CD4-positive, alpha-beta T cell (primary cell): ENCODE measurements around the gene MRPL43. TPM values are rescaled to one million over a fixed set of nuclear protein-coding genes. Genes with fewer than 3 reads are reported as not detected.

Experiments
- ATAC-seq: fragments of 200-7000 bp; cut with Tn5 transposase; one replicate; pipeline ENCODE4 v1.10.0; 2022; ENCODE audit warnings: mild to moderate bottlenecking; ENCODE audit not compliant: poor library complexity
- CTCF ChIA-PET: fragments of 350-600 bp; sonication (Branson Sonifier 250); formaldehyde crosslinking; loops from one replicate; lab custom pipeline; 2021; ENCODE audit warnings: antibody characterized with exemption, inconsistent platforms; lab: Charles Lee
- POLR2A ChIA-PET: fragments of 350-600 bp; sonication (Branson Sonifier 250); formaldehyde crosslinking; loops from one replicate; lab custom pipeline; 2021; ENCODE audit warnings: antibody characterized with exemption, inconsistent platforms; lab: Charles Lee
- DNase-seq, 14 experiments: peaks; one replicate each; pipeline ENCODE4 v3.0.0-alpha.2; 2013 to 2020; ENCODE audit warnings: mixed read lengths in 2 of 14
- H3K27ac ChIP-seq, 2 donors: one replicate each; pipeline versions ENCODE4 v1.5.1 to v1.7.0; 2013; ENCODE audit warnings: low read length in 2 of 2, low read depth in 1 of 2, mild to moderate bottlenecking in 1 of 2
- H3K27me3 ChIP-seq, 2 experiments: 1 replicate in 1 of 2; 2 replicates in 1 of 2; pipeline versions ENCODE4 v1.6.1 to v1.7.0; 2013; ENCODE audit warnings: low read length in 2 of 2, control low read depth in 1 of 2, mild to moderate bottlenecking in 1 of 2, moderate library complexity in 1 of 2; ENCODE audit not compliant: insufficient read depth in 2 of 2, control insufficient read depth in 1 of 2
- H3K36me3 ChIP-seq: one replicate; pipeline ENCODE4 v1.6.1; 2013; ENCODE audit warnings: low read length, control low read depth; ENCODE audit not compliant: insufficient read depth
- H3K4me1 ChIP-seq: one replicate; pipeline ENCODE4 v1.6.1; 2013; ENCODE audit warnings: low read length, control low read depth; ENCODE audit not compliant: insufficient read depth
- H3K4me3 ChIP-seq: one replicate; pipeline ENCODE4 v1.5.1; 2013; ENCODE audit warnings: mild to moderate bottlenecking, low read length, moderate library complexity
- H3K9me3 ChIP-seq, 2 experiments: 1 replicate in 1 of 2; 2 replicates in 1 of 2; pipeline versions ENCODE4 v1.6.1 to v1.7.0; 2013; ENCODE audit warnings: low read length in 2 of 2, mild to moderate bottlenecking in 2 of 2, control low read depth in 1 of 2, moderate library complexity in 1 of 2; ENCODE audit not compliant: control insufficient read depth in 1 of 2, insufficient read depth in 1 of 2
- H3K27ac Mint-ChIP-seq: one replicate; pipeline ENCODE4 v1.8.0; 2020; ENCODE audit warnings: mixed read lengths
- H3K27me3 Mint-ChIP-seq: one replicate; pipeline ENCODE4 v1.8.0; 2021; ENCODE audit warnings: mixed read lengths
- H3K36me3 Mint-ChIP-seq: one replicate; pipeline ENCODE4 v1.8.0; 2021; ENCODE audit warnings: low read depth, mixed read lengths
- H3K4me1 Mint-ChIP-seq: one replicate; pipeline ENCODE4 v1.8.0; 2021; ENCODE audit warnings: low read depth, mixed read lengths
- H3K4me3 Mint-ChIP-seq: one replicate; pipeline ENCODE4 v1.8.0; 2020; ENCODE audit warnings: mild to moderate bottlenecking, mixed read lengths
- H3K9me3 Mint-ChIP-seq: one replicate; pipeline ENCODE4 v1.8.0; 2020; ENCODE audit warnings: mixed read lengths
- CTCF ChIP-seq: fragments of 200-600 bp; IDR thresholded peaks from one replicate; pipeline ENCODE4 v1.8.0; 2022; ENCODE audit warnings: antibody characterized with exemption, mild to moderate bottlenecking
- intact Hi-C, 2 experiments: fragments of 100-400 bp; cut with DNase I in 1 of 2; cut with micrococcal nuclease in 1 of 2; formaldehyde crosslinking; loops; one replicate each; pipeline versions ENCODE4 v1.15.1 to v1.9.0; 2023 to 2025; cut with DNase I, micrococcal nuclease
- microRNA-seq: library from miRNA; unstranded; fragments of <30 nt; microRNA quantifications from one replicate; pipeline ENCODE4 v1.2.0, GENCODE V29; 2021; ENCODE audit warnings: borderline microRNAs expressed, borderline replicate concordance
- total RNA-seq, 174 experiments: library from RNA in 2 of 174; stranded (reverse) in 2 of 174; gene quantifications; one replicate each; pipeline ENCODE4 v1.2.3 and lab custom pipeline; 2021 to 2026

MRPL43 gene
- total RNA-seq, 2 experiments from 2014 or later: 28.5 to 31.0 TPM

- Histone ChIP-seq H3K4me1 (peaks cover 4% of the 10 kb centered on the region), H3K36me3 (peaks cover 77% of the 10 kb centered on the region), H3K27ac (no peak overlapping the region), H3K27me3 (no peaks in the 10 kb centered on the region), H3K4me3 (no peak overlapping the region), H3K9me3 (no peaks in the 10 kb centered on the region)
- POLR2A ChIA-PET: no interaction called here
- H3K4me1 Mint-ChIP-seq: peaks cover 15% of the 10 kb centered on the region
- intact Hi-C loops: no loop called here
- H3K36me3 Mint-ChIP-seq: peaks cover 86% of the 10 kb centered on the region
- H3K27ac Mint-ChIP-seq: no peak overlapping the region
- no peak overlapping the region for H3K4me3 Mint-ChIP-seq
- H3K27me3 Mint-ChIP-seq: no peaks in the 10 kb centered on the region
- no peaks in the 10 kb centered on the region for H3K9me3 Mint-ChIP-seq
- CTCF ChIA-PET: interaction anchor here (1.3 kb wide), 1 partner anchor 72 kb away, joined by 4 read pairs; no protein-coding TSS in a partner anchor
- TF ChIP-seq CTCF: no peak
- DNase-seq (no peak), ATAC-seq (no peak)
Observed at GRCh38 chr10:100942229-100942628, 45.1 kb downstream of the MRPL43 start.

DNA sequence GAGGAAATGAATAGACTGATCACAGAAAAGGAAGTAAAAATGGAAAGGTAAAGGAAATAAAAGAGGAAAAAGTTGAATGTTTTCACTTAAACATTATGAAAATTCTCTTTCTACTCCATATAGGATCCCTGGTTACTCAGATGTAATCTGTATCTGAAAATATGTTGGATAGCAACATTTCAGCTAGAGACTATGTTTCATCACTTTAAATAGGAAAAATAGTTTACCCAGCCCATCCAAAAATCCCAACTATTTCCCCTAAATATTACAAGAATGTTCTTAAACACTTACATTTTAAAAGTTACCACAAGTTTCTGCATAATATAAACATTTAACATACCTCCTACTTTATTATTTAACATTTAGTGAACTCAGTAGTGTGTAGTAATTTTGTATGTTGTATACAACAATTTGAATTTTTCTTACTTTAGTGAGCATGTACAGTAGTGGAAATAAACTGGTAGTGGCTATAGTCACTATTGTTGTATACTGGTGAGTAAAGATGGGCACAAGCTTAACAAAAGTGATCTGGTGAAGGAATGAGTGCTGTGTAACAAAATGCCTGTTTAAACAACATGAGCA lies 47.4 kb downstream of the MRPL43 start:
- H3K27me3 Mint-ChIP-seq: no peaks in the 10 kb centered on the region
- Histone ChIP-seq H3K4me3 (no peak overlapping the region), H3K36me3 (peaks cover 60% of the 10 kb centered on the region), H3K27ac (no peak overlapping the region), H3K27me3 (no peaks in the 10 kb centered on the region), H3K4me1 (peaks cover 4% of the 10 kb centered on the region), H3K9me3 (no peaks in the 10 kb centered on the region)
- H3K9me3 Mint-ChIP-seq: no peaks in the 10 kb centered on the region
- intact Hi-C loops: no loop called here
- TF ChIP-seq CTCF: no peak
- CTCF ChIA-PET: no interaction called here
- POLR2A ChIA-PET: no interaction called here
- ATAC-seq (no peak), DNase-seq (no peak)
- no peak overlapping the region for H3K27ac Mint-ChIP-seq
- peaks cover 15% of the 10 kb centered on the region for H3K4me1 Mint-ChIP-seq
- no peak overlapping the region for H3K4me3 Mint-ChIP-seq
- peaks cover 69% of the 10 kb centered on the region for H3K36me3 Mint-ChIP-seq

Small RNA genes within 50 kb of the gene (microRNA-seq; reads per million reads assigned to microRNA genes)
- gene MIR608: not detected

Other genes starting within 250 kb of the MRPL43 start
- not detected for gene PAX2, start 241.9 kb downstream of the MRPL43 start, total RNA-seq
- gene SLF2, start 74.5 kb downstream of the MRPL43 start, total RNA-seq: 10 to 100 TPM; 11.1 TPM
- 1 to 10 TPM; 1.1 to 1.6 TPM for gene SEMA4G, start 18.0 kb downstream of the MRPL43 start, total RNA-seq
- 1 to 10 TPM; 2.7 to 2.8 TPM for gene TWNK, start within 50 bp of the MRPL43 start, total RNA-seq
- 1 to 10 TPM; 9.0 to 9.6 TPM for gene LZTS2, start 12.3 kb upstream of the MRPL43 start, total RNA-seq
- 1 to 10 TPM; 1.7 to 3.1 TPM for gene PDZD7, start 43.6 kb upstream of the MRPL43 start, total RNA-seq
- gene SFXN3, start 43.7 kb upstream of the MRPL43 start, total RNA-seq: 10 to 100 TPM; 43.2 to 48.3 TPM
- gene KAZALD1, start 74.5 kb upstream of the MRPL43 start, total RNA-seq: not detected
- gene TLX1, start 143.8 kb upstream of the MRPL43 start, total RNA-seq: not detected
- gene LBX1, start 242.0 kb upstream of the MRPL43 start, total RNA-seq: not detected